ENCODE data around the gene SAP130.

Gene SAP130

GRCh38 chr2:128024816-128025215 is 3.0 kb downstream of the SAP130 start:
- DNase-seq, result no peak

DNA sequence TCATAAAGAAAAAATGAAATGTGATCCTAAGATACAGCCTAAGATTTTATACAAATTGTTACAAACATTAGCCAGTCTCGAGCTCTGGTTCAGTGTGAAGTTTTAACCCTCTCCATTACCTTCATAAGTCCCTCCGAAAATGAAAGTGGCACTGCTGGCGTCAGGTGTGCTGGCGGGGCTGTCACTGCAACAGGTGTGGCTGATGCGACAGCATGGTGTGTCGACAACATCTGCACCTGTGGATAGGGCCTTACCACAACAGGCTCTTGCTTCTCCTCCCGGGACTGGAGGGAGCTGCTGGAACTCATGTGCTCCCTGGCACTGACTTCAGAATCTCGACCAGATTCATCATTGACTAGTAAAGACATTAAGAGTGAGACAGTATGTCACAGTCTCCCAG is 10.3 kb downstream of the SAP130 start:
- no peak for DNase-seq

DNA sequence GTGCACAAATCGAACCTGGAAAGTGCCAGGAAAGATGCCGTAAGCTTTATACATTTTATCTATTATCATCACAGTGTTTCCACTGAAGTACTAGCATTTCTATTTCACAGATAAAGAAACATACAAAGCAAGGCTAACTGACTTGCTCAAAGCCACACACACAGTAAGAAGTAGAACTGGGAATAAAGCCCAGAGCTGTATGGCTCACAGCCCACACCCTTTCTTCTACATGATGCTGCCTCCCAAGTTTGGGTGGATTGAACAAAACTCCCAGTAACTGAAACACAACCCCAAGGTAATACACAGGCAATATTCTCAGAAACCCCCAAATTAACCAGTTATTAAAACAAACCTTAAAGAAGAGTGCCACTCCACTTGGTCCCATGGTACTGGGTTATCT is 11.2 kb downstream of the SAP130 start:
- no peak for DNase-seq

GRCh38 chr2:128012698-128013097 is 15.2 kb downstream of the SAP130 start:
- no peak for DNase-seq

GRCh38 chr2:128008074-128008672 is 19.7 kb downstream of the SAP130 start:
- no peak for DNase-seq

- DNase-seq, result no peak
These were observed 23.4 kb downstream of the SAP130 start for GRCh38 chr2:128004509-128004908.

DNA sequence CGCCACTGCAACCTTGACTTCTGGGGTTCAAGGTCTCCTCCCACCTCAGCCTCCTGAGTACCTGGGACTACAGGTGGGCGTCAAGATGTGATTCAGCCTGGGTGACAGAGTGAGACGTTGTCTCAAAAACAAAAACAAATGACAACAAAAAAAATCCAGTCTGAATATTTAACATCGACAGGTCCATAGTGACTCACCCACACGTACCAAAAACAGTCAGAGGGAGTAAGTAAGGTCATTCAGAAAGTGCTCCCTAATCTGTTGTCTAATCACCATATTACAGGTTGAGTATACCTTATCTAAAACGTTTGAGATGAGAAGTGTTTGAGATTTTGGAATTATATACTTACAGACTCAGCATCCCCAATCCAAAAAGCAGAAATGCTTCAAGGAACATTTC is 24.4 kb downstream of the SAP130 start:
- DNase-seq, result no peak

DNA sequence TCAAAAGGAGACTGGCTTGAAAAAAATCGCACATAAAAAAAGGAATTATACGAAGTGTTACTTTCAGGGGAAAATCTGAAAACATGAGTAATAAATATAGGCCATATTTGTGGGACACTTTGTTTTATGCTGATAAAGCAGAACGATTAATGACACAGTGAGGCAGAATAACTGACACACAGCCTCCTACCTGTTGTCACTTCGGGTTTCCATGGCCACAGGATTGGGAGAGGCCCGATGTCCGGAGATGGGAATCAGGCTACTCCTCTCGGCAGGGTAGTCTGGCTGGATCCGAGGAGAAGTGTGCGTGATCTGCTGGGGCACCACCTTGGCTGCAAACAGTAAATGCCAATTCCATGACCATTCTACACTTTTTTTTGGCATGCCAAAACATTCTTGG is 31.7 kb downstream of the SAP130 start:
- DNase-seq, result no peak

DNA sequence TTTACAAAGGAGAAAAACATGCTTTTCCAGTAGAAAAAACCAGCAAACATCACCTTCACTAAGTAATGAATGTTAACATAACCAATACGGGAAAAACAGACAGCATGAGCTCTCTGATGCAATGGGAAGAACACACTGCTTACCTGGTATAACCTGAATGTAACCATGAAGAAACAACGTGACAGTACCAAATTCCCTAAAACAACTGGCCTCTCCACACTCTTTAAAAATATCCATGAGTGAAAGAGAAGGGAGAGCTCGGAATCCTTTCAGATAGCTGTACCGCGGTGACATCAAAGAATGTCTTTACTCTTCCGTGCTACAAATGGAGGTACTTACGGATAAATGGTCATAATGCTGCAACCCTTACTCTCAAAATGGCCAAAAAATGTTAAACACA is 32.1 kb downstream of the SAP130 start:
- DNase-seq, result no peak

DNA sequence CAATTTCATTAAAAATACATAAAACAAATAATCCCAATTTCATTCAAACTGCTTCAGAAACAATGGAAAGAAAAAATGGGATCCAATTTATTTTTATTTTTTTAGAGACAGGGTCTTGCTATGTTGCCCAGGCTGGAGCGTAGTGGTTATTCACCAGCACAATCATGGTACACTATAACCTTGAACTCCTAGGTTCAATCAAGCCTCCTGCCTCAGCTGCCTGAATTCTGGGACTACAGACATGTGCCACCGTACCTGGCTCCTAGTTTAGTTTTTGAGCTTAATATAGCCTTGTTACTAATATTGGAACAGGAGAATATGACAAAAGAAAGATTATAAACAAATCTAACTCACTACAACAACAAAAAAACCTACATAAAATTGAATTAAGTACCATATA is 34.2 kb downstream of the SAP130 start:
- DNase-seq, result no peak

GRCh38 chr2:127991742-127992141 is 36.1 kb downstream of the SAP130 start:
- DNase-seq, result no peak

GRCh38 chr2:127986548-127987079 is 41.2 kb downstream of the SAP130 start:
- no peak for DNase-seq

GRCh38 chr2:127985735-127986134 is 42.1 kb downstream of the SAP130 start:
- no peak for DNase-seq

GRCh38 chr2:127985026-127985734 is 42.7 kb downstream of the SAP130 start:
- DNase-seq, result no peak

- no peak for DNase-seq
These were observed 43.3 kb downstream of the SAP130 start for GRCh38 chr2:127984551-127984950.

- no peak for DNase-seq
These were observed 58.4 kb downstream of the SAP130 start for GRCh38 chr2:127969446-127969845.

- no peak for DNase-seq
These were observed 59.1 kb downstream of the SAP130 start for GRCh38 chr2:127968610-127969339.

DNA sequence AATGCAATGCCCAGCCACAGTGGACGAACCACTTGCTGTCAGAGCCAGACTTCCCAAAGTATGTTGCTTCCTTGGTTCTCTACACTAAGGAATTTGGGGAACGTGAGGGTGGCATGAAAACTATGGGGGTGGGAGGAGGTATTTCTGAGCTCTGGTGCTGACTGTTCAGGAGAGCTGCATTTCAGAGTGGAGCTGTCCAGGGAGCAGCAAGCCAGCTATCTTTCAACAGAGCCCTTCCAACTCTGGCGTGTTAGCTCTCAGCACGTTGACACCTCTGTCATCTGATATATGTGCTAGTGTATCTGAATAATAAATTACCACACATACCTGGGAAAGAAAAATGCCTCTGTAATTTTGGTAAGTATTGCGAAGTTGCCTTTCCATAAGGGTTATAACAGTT is 66.1 kb downstream of the SAP130 start:
- no peak for DNase-seq

DNA sequence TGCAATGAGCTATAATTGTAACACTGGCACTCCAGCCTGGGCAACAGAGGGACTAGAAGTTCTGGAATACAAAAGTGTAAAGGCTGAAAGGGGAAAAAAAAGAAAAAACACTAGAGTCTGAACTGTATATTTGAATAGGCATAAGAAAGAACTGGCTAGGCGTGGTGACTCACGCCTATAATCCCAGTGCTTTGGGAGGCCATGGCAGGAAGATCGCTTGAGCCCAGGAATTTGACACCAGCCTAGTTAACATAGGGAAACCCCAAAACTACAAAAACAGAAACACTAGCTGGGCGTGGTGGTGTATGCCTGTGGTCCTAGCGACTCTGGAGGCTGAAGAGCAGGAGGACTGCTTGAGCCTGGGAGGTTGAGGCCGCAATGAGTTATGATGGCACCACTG is 70.6 kb downstream of the SAP130 start:
- no peak for DNase-seq

DNA sequence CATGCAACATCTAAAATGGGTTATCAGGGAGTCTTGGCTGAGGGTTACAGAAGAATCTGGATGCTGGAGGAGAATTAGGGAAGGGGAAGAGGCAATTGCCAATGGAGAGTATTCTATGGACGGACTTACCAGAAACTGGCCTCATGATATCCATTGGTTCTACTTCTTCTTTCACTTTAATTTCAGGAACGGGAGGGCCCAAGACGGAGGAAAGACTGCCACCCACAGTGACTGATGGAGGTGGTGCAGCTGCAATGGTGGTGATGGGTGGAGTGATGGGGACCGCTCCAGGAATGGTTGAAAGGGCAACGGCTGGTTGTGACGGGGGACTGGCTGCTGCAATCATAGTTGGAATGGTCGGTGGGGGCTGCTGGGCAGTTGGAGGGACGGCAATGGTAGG is 73.0 kb downstream of the SAP130 start:
- DNase-seq, result no peak

DNA sequence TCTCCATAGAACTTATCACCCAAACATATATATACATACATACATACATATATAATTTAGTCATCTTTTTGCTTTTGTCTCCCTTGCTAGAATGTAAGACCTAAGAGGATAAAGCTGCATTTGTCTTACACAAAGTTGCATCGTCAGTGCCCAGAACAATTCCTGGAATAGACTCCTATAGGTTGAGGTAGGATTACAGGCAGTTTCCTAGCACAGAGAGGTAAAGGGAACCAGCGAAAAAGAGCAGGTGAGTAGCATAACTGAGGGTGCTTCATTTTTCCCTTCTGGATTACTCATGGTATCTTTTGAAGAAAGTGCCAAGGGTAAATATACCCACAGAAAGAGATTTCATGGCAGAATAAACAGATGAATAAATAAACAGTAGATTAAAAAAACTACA is 74.0 kb downstream of the SAP130 start:
- no peak for DNase-seq

DNA sequence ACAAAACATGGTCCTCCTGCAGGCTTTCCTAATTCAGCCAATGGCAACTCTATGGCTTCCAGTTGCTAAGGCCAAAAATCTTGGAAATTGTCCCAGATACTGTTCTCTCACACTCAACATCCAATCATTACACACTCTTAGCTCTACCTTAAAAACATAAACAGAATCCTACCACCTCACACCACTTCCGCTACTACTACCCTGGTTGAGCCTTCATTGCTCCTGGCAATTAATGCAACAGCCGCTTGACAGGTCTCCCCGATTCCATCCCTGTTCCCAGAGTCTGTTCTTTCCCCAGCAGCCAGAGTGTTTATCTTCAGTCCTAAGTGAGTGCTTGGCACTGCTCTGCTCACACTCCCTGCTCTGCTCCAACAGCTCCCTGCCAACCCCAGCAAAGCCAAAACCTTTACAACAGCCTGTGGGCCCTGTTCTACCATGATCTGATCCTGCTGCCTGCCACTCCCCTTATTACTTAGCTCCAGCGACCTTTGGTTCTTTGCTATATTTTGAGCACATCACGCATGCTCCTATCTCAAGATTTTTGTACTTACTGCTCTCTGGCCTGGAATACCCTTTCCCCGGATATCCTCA is 74.6 kb downstream of the SAP130 start:
- DNase-seq, result no peak

DNA sequence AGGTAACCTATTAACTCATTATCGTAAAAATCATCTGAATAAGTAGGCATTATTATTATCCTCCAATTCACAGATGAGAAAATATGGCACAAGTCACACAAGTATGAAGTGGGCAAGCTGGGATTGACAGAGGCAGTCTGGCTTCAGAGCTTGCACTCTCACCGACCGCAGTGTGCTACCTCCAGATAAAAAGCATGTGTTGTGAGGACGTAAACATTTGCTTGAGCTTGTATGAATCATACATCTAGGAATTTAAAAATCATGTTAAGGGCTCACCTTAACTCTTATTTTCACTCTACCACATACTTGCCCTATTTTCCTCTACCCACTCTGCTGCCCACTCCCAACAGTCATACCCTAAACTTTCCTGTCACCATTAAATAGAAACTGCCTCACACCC is 76.8 kb downstream of the SAP130 start:
- DNase-seq, result no peak

DNA sequence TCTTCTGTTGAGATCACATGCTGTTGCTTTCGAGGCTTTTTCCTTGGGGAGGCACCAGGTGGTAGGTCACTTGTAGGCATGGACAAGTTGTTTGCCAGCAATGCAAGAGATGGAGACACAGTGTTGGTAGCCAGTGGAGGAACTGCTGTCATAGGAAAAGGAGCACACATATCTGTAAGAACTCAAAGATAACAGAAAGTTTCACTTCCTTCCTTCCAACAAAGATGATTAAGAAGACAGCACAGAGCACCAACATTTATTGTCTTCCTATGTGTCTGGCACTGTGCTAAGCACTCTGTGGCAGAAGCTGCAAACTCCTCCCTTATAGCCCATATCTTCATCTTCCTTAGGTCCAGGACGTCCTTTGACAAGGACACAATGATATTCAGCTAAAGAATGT is 77.6 kb downstream of the SAP130 start:
- DNase-seq, result no peak
